NCI-H524 (cell line): ENCODE results near the gene TNFRSF9.
"Not testable (repeated sequence)": the region's sequence is repeated elsewhere in the genome, so short reads cannot be mapped to it uniquely, and the experiment has no call there.

Experiments
- DNase-seq, 2 experiments: peaks; one replicate each; lab custom pipeline; 2025; lab: John Stamatoyannopoulos, UW

Gene TNFRSF9

GRCh38 chr1:7940745-7941436 is at the start of gene TNFRSF9:
Gene TNFRSF9 (minus strand): TSS chr1:7940839. CDS start chr1:7939994, 845 bp downstream.
- DNase-seq: no peak

- DNase-seq: no peak
Measured at GRCh38 chr1:7989762-7990428, 49.3 kb upstream of the TNFRSF9 start.

GRCh38 chr1:7988576-7988975 is 47.9 kb upstream of the TNFRSF9 start:
- no peak for DNase-seq

- DNase-seq: no peak
Measured at GRCh38 chr1:7987528-7987927, 46.9 kb upstream of the TNFRSF9 start.

GRCh38 chr1:7985851-7986612 is 45.4 kb upstream of the TNFRSF9 start:
- DNase-seq: no peak

- no peak for DNase-seq
Measured at GRCh38 chr1:7984811-7985210, 44.2 kb upstream of the TNFRSF9 start.

GRCh38 chr1:7983086-7983778 is 42.6 kb upstream of the TNFRSF9 start:
- DNase-seq: no peak

- DNase-seq: no peak
Measured at GRCh38 chr1:7980984-7981383, 40.3 kb upstream of the TNFRSF9 start.

- DNase-seq: peak; percentile 40 to 77
Measured at GRCh38 chr1:7975212-7975865, 34.7 kb upstream of the TNFRSF9 start.

GRCh38 chr1:7973086-7973485 is 32.4 kb upstream of the TNFRSF9 start:
- DNase-seq: no peak

- DNase-seq: no peak
Measured at GRCh38 chr1:7972285-7972684, 31.6 kb upstream of the TNFRSF9 start.

GRCh38 chr1:7971024-7971423 is 30.4 kb upstream of the TNFRSF9 start:
- no peak for DNase-seq

- no peak for DNase-seq
Measured at GRCh38 chr1:7970246-7970645, 29.6 kb upstream of the TNFRSF9 start.

GRCh38 chr1:7967651-7968050 is 27.0 kb upstream of the TNFRSF9 start:
- DNase-seq: no peak

GRCh38 chr1:7967196-7967595 is 26.6 kb upstream of the TNFRSF9 start:
- DNase-seq: peak; percentile 12 to 64

- DNase-seq: no peak
Measured at GRCh38 chr1:7964476-7964875, 23.8 kb upstream of the TNFRSF9 start.

GRCh38 chr1:7963841-7964240 is 23.2 kb upstream of the TNFRSF9 start:
- DNase-seq: not testable (repeated sequence)

GRCh38 chr1:7963378-7963730 is 22.7 kb upstream of the TNFRSF9 start:
- not testable (repeated sequence) for DNase-seq

GRCh38 chr1:7962636-7963377 is 22.2 kb upstream of the TNFRSF9 start:
- DNase-seq: no peak

- DNase-seq: peak; percentile 33 to 35
Measured at GRCh38 chr1:7962014-7962335, 21.3 kb upstream of the TNFRSF9 start.
